Pancreas (tissue), 10 donors: ENCODE data around the gene FKBP6. TPM values are rescaled to one million over a fixed set of nuclear protein-coding genes. Genes with fewer than 3 reads are reported as not detected.
A peak's percentile ranks its signal among the peaks of the same experiment; 100 is the strongest.
"Not testable (repeated sequence)": the region's sequence is repeated elsewhere in the genome, so short reads cannot be mapped to it uniquely, and the experiment has no call there.

Experiments used
- ATAC-seq, 4 donors: fragments of 200-7000 bp; cut with Tn5 transposase; one replicate each; pipeline versions ENCODE4 v1.8.0 to v1.9.1; 2020; ENCODE audit warnings: mild to moderate bottlenecking in 4 of 4, moderate library complexity in 4 of 4
- DNase-seq, 6 donors: peaks; one replicate each; pipeline ENCODE4 v3.0.0-alpha.2; 2020
- FAIRE-seq: peaks from 2 replicates; lab custom pipeline; 2012; peaks lifted over from hg19 to GRCh38; lab: Jason Lieb, UNC
- H3K27ac ChIP-seq, 4 donors: fragments of 200-600 bp; sonication (generic); 1 replicate in 3 of 4; 2 replicates in 1 of 4; pipeline versions ENCODE4 v1.5.0 to v1.8.0; 2020
- H3K27me3 ChIP-seq, 4 donors: fragments of 200-600 bp; one replicate each; pipeline ENCODE4 v1.8.0; 2021
- H3K36me3 ChIP-seq, 3 donors: fragments of 200-600 bp; sonication (generic) in 1 of 3; one replicate each; pipeline versions ENCODE4 v1.5.0 to v1.8.0; 2020 to 2021
- H3K4me1 ChIP-seq, 3 donors: fragments of 200-600 bp; one replicate each; pipeline ENCODE4 v1.8.0; 2021
- H3K4me3 ChIP-seq, 4 donors: fragments of 200-600 bp; sonication (generic) in 2 of 4; one replicate each; pipeline versions ENCODE4 v1.5.0 to v1.8.0; 2020 to 2021
- H3K9me3 ChIP-seq, 4 donors: fragments of 200-600 bp; one replicate each; pipeline ENCODE4 v1.8.0; 2021
- WGBS, 2 donors: extraction: QIAGEN DNeasy Blood & Tissue Kit; methylation state at CpG; one replicate each; pipeline ENCODE4 v1.1.7; 2013; 5-methylcytosine and 5-hydroxymethylcytosine counted together
- intact Hi-C, 3 donors: fragments of 100-400 bp; cut with DNase I; formaldehyde crosslinking; loops; one replicate each; pipeline versions ENCODE4 v1.11.1 to v1.14.2; 2022
- polyA plus RNA-seq, 2 donors: library from polyadenylated mRNA; stranded (reverse); fragments of 200-250 nt; gene quantifications; one replicate each; pipeline ENCODE4 v1.2.3, GENCODE V29; 2013
- total RNA-seq, 6 donors: library from RNA; stranded (reverse); fragmentation: NEBNext Ultra II Directional in 4 of 6; extraction: Animal tissue kit (Norgen Biotek cat#: 25700) in 4 of 6; gene quantifications; one replicate each; pipeline versions ENCODE4 v1.2.1 to v1.2.4, GENCODE V29; 2021 to 2023
- TF ChIP-seq, protein P1 (sequence below), 4 donors: fragments of 200-600 bp; sonication (generic) in 3 of 4; IDR thresholded peaks; one replicate each; pipeline versions ENCODE4 v1.5.0 to v1.8.0; 2021; ENCODE audit warnings: antibody characterized with exemption in 4 of 4
- donor health status: healthy with polysubstance abuse.
- donor health status: DM: no; HTN: no; CAD: no; lungs with moderate emphysema.
- donor health status: DM: no; HTN: no; CAD: no.
- donor health status: control.
- donor health status: control.
- donor health status: Bipolar disorder and iron deficiency.
- donor health status: DM: yes; HTN: yes; CAD: no.
- donor health status: DM: no; HTN: no; CAD: no.
- donor health status: DM: no; HTN: no; CAD: no.
- donor health status: DM: yes; HTN: yes; CAD: no.

Gene FKBP6
- total and polyA plus RNA-seq, 8 donors = 0.05 to 0.38 TPM; not detected in 6

DNA sequence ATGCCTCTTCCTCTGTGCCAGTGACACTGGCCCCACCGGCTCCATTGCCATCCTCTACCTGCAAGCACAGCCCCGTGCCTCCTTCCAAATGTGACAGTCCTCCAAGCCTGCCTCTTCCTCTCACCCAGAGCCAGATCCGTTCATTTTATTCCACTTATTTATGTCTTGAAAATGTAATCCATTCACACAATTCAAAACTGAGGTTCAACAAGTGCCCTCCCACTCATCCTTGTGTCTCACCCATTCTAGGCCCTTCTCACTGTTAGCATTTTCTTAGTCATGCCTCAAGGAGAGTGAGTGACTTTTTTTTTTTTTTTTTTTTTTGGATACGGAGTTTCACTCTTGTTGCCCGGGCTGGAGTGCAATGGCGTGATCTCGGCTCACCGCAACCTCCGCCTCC is 41.7 kb downstream of the FKBP6 start:
- Histone ChIP-seq H3K9me3 (no peaks in the 10 kb centered on the region), H3K36me3 (no peaks in the 10 kb centered on the region), H3K4me1 (no peaks in the 10 kb centered on the region), H3K27me3 (no peaks in the 10 kb centered on the region), H3K4me3 (no peak overlapping the region), H3K27ac (no peak overlapping the region)
- ATAC-seq (no peak), DNase-seq (no peak), FAIRE-seq (no peak)
- TF ChIP-seq, protein P1, sequence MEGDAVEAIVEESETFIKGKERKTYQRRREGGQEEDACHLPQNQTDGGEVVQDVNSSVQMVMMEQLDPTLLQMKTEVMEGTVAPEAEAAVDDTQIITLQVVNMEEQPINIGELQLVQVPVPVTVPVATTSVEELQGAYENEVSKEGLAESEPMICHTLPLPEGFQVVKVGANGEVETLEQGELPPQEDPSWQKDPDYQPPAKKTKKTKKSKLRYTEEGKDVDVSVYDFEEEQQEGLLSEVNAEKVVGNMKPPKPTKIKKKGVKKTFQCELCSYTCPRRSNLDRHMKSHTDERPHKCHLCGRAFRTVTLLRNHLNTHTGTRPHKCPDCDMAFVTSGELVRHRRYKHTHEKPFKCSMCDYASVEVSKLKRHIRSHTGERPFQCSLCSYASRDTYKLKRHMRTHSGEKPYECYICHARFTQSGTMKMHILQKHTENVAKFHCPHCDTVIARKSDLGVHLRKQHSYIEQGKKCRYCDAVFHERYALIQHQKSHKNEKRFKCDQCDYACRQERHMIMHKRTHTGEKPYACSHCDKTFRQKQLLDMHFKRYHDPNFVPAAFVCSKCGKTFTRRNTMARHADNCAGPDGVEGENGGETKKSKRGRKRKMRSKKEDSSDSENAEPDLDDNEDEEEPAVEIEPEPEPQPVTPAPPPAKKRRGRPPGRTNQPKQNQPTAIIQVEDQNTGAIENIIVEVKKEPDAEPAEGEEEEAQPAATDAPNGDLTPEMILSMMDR (IDR thresholded peaks at IDR 0.05) = no peak
- 83 to 94% methylated on average over 9 of the region's 9 CpGs for WGBS, 2 donors
- intact Hi-C loops = no loop called here

DNA sequence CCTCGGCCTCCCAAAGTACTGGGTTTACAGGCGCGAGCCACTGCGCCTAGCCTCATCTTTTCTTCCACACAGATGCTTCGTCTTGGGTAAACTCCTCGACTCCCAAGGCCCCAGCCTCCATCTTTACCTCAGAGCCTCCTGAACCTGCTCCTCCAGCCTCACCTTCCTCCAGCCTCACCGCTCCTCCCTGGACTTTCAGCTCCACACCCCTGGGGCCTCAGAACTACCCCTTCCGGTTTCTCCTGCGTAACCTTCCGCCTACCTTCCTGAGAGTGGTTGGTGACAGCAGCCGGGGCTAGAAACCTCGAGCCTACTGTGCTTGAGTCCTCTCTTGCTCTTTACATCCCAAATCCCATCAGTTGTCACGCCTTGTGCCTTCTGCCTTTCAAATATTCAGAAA is 45.8 kb downstream of the FKBP6 start:
- no peaks in the 10 kb centered on the region for H3K9me3 ChIP-seq
- H3K27ac ChIP-seq = no peak overlapping the region
- FAIRE-seq (no peak), DNase-seq (no peak), ATAC-seq (no peak)
- intact Hi-C loops = no loop called here
- no peaks in the 10 kb centered on the region for H3K4me1 ChIP-seq
- H3K27me3 ChIP-seq = no peaks in the 10 kb centered on the region
- H3K4me3 ChIP-seq = no peak overlapping the region
- TF ChIP-seq, protein P1 (IDR thresholded peaks at IDR 0.05) = no peak
- no peaks in the 10 kb centered on the region for H3K36me3 ChIP-seq
- WGBS, 2 donors = 77 to 86% methylated on average over 13 of the region's 13 CpGs

DNA sequence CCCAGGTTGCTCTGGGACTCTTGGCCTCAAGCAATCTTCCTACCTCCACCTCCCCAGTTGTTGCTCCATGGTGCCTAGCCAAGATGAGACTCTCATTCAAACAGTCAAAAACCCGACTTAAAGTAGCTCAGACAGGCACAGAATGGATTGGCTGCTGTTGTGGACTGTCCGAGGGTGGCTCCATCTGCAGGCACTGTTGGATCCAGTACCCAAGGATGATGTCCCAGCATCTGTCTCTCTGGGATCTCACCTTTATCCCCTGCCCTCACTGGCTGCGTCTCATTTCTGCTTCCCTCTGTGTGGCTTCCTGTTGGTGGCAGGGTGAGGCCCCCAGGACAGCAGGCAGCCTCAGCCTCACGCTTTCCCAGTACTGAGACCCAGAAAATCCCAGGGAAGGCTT is 48.3 kb downstream of the FKBP6 start:
- ATAC-seq, H3K36me3 ChIP-seq, FAIRE-seq, DNase-seq, H3K9me3 ChIP-seq, H3K27ac ChIP-seq, H3K4me1 ChIP-seq, H3K4me3 ChIP-seq, intact Hi-C loops, H3K27me3 ChIP-seq: not testable (repeated sequence)
- 75 to 89% methylated on average over 4 of the region's 4 CpGs for WGBS, 2 donors

GRCh38 chr7:73376671-73377412 is 48.9 kb downstream of the FKBP6 start:
- Histone ChIP-seq H3K9me3 (no peaks in the 10 kb centered on the region), H3K36me3 (no peaks in the 10 kb centered on the region), H3K27me3 (no peaks in the 10 kb centered on the region), H3K27ac (no peak overlapping the region), H3K4me3 (no peak overlapping the region), H3K4me1 (no peaks in the 10 kb centered on the region)
- TF ChIP-seq, protein P1 (IDR thresholded peaks at IDR 0.05) = no peak
- no peak for FAIRE-seq
- DNase-seq = no peak
- intact Hi-C loops = no loop called here
- WGBS, 2 donors = 78 to 79% methylated on average over 18 to 20 of the region's 20 CpGs
- ATAC-seq = no peak

GRCh38 chr7:73377413-73378200 is 49.6 kb downstream of the FKBP6 start:
- H3K36me3 ChIP-seq, DNase-seq, intact Hi-C loops, ATAC-seq, H3K27ac ChIP-seq, H3K4me1 ChIP-seq, FAIRE-seq, H3K9me3 ChIP-seq, H3K27me3 ChIP-seq: not testable (repeated sequence)
- H3K4me3 ChIP-seq = peak overlapping the region in 1 of 4 donors; percentile 3
- 7 to 14% methylated on average over 24 to 65 of the region's 68 CpGs for WGBS, 2 donors
